NB4 (cell line): ENCODE results near the gene CAPN12.

Source experiments
- CTCF ChIP-seq: IDR thresholded peaks from one replicate; pipeline ENCODE4 v1.5.1; 2012; ENCODE audit warnings: low read depth, low read length
- TF ChIP-seq, protein P1 (sequence below): IDR thresholded peaks from 2 replicates; pipeline ENCODE4 v1.6.1; 2011; ENCODE audit warnings: low read depth, low read length

DNA sequence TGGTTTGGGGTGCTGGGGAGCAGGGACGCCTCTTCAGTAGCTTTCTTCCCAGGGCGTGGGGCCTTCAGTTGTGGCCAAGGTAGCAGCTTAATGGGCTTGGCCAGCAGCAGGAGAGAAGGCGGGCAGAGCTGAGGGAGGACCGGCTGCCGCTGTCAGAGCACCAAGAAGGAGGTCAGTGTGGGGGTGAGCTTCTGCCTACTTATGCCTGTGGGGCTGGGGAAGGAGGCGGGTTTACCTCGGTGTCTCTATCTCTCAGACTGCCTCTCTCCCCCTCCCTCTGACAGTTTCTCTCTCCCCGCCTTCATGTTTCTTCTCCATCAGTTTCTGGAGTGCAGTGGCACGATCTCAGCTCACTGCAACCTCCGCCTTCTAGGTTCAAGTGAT, at the start of gene CAPN12:
- TF ChIP-seq, protein P1, sequence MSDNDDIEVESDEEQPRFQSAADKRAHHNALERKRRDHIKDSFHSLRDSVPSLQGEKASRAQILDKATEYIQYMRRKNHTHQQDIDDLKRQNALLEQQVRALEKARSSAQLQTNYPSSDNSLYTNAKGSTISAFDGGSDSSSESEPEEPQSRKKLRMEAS = no peak
- TF ChIP-seq CTCF = no peak
